Left colon (tissue), 2 donors: ENCODE results near the gene TPCN2. TPM values are rescaled to one million over a fixed set of nuclear protein-coding genes. Genes with fewer than 3 reads are reported as not detected.

Experiments used
- ATAC-seq: fragments of 200-7000 bp; cut with Tn5 transposase; one replicate; pipeline ENCODE4 v1.9.1; 2020; ENCODE audit warnings: mild to moderate bottlenecking, moderate library complexity
- DNase-seq, 2 donors: peaks; one replicate each; pipeline ENCODE4 v3.0.0-alpha.2; 2020
- intact Hi-C, 2 donors: fragments of 100-400 bp; cut with DNase I in 1 of 2; cut with micrococcal nuclease in 1 of 2; formaldehyde crosslinking; loops; one replicate each; pipeline versions ENCODE4 v1.11.2 to v1.14.0; 2022; cut with DNase I, micrococcal nuclease
- total RNA-seq, 2 donors: library from RNA; stranded (reverse); fragmentation: NEBNext Ultra II Directional; extraction: Animal tissue kit (Norgen Biotek cat#: 25700); gene quantifications; one replicate each; pipeline ENCODE4 v1.2.1, GENCODE V29; 2021
- donor health status: DM: no; HTN: no; CAD: no.
- donor health status: DM: yes; HTN: yes; CAD: no.

The TPCN2 gene
- total RNA-seq, 2 donors from 2014 or later: 17.1 to 17.6 TPM

- peak; percentile 26 for ATAC-seq
- intact Hi-C loops: loop anchor here in 1 of 2 donors (10.0 kb wide), 1 partner anchor 166 kb away; no protein-coding TSS in a partner anchor
Observed at GRCh38 chr11:69080257-69080995, 31.7 kb downstream of the TPCN2 start.

GRCh38 chr11:69081180-69081579 is 32.4 kb downstream of the TPCN2 start:
- ATAC-seq (peak; percentile 9), DNase-seq (no peak)
- intact Hi-C loops: loop anchor here in 1 of 2 donors (10.0 kb wide), 1 partner anchor 166 kb away; no protein-coding TSS in a partner anchor

More at GRCh38 chr11:69080257-69080995, 31.7 kb downstream of the TPCN2 start:
- no peak for DNase-seq

GRCh38 chr11:69083531-69084247 is 35.0 kb downstream of the TPCN2 start:
- no peak for DNase-seq
- no peak for ATAC-seq
- intact Hi-C loops: loop anchor here in 1 of 2 donors (10.0 kb wide), 1 partner anchor 169 kb away; no protein-coding TSS in a partner anchor

- no peak for DNase-seq
- ATAC-seq: no peak
- intact Hi-C loops: loop anchor here in 1 of 2 donors (10.0 kb wide), 1 partner anchor 170 kb away; no protein-coding TSS in a partner anchor
Observed at GRCh38 chr11:69084371-69084770, 35.6 kb downstream of the TPCN2 start.

- DNase-seq: no peak
- ATAC-seq: no peak
- intact Hi-C loops: loop anchor here in 1 of 2 donors (10.0 kb wide), 1 partner anchor 171 kb away; no protein-coding TSS in a partner anchor
Observed at GRCh38 chr11:69085490-69086095, 36.9 kb downstream of the TPCN2 start.

- DNase-seq: peak; percentile 17 to 59
- ATAC-seq: no peak
- intact Hi-C loops: loop anchor here in 1 of 2 donors (10.0 kb wide), 1 partner anchor 172 kb away; no protein-coding TSS in a partner anchor
Observed at GRCh38 chr11:69086152-69087132, 37.7 kb downstream of the TPCN2 start.

GRCh38 chr11:69087133-69087524 is 38.4 kb downstream of the TPCN2 start:
- ATAC-seq (no peak), DNase-seq (peak in 1 of 2 donors; percentile 3)
- intact Hi-C loops: loop anchor here in 1 of 2 donors (10.0 kb wide), 1 partner anchor 172 kb away; no protein-coding TSS in a partner anchor

- intact Hi-C loops: loop anchor here in 1 of 2 donors (10.0 kb wide), 1 partner anchor 173 kb away; no protein-coding TSS in a partner anchor
Observed at GRCh38 chr11:69087811-69088210, 39.1 kb downstream of the TPCN2 start.

GRCh38 chr11:69088676-69089146 is 40.0 kb downstream of the TPCN2 start:
- intact Hi-C loops: loop anchor here in 1 of 2 donors (10.0 kb wide), 1 partner anchor 174 kb away; no protein-coding TSS in a partner anchor
- DNase-seq: peak; percentile 65 to 80

More at GRCh38 chr11:69087811-69088210, 39.1 kb downstream of the TPCN2 start:
- ATAC-seq (no peak), DNase-seq (no peak)

GRCh38 chr11:69089258-69089657 is 40.5 kb downstream of the TPCN2 start:
- ATAC-seq: no peak

More at GRCh38 chr11:69088676-69089146, 40.0 kb downstream of the TPCN2 start:
- peak; percentile 80 for ATAC-seq

GRCh38 chr11:69091638-69092165 is 43.0 kb downstream of the TPCN2 start:
- intact Hi-C loops: no loop called here
- DNase-seq: no peak
- ATAC-seq: no peak

More at GRCh38 chr11:69089258-69089657, 40.5 kb downstream of the TPCN2 start:
- DNase-seq: no peak
- intact Hi-C loops: loop anchor here in 1 of 2 donors (10.0 kb wide), 1 partner anchor 174 kb away; no protein-coding TSS in a partner anchor

GRCh38 chr11:69092263-69092662 is 43.5 kb downstream of the TPCN2 start:
- intact Hi-C loops: no loop called here
- DNase-seq (no peak), ATAC-seq (no peak)

- ATAC-seq (no peak), DNase-seq (no peak)
- intact Hi-C loops: no loop called here
Observed at GRCh38 chr11:69093106-69093505, 44.4 kb downstream of the TPCN2 start.

GRCh38 chr11:69094111-69094914 is 45.6 kb downstream of the TPCN2 start:
- DNase-seq: no peak
- intact Hi-C loops: no loop called here
- ATAC-seq: peak; percentile 24

- intact Hi-C loops: no loop called here
- ATAC-seq: no peak
- no peak for DNase-seq
Observed at GRCh38 chr11:69094915-69095290, 46.2 kb downstream of the TPCN2 start.

- DNase-seq: no peak
- intact Hi-C loops: no loop called here
- no peak for ATAC-seq
Observed at GRCh38 chr11:69095300-69095699, 46.6 kb downstream of the TPCN2 start.
